ENCODE measurements around the gene NEU2. TPM values are rescaled to one million over a fixed set of nuclear protein-coding genes. Genes with fewer than 3 reads are reported as not detected.

The NEU2 gene
- total RNA-seq, 2 experiments from 2014 or later: not detected

GRCh38 chr2:233062451-233062850, 30.0 kb downstream of the NEU2 start:
- Mint-ChIP-seq H3K27me3 (no peaks in the 10 kb centered on the region), H3K9me3 (no peaks in the 10 kb centered on the region), H3K36me3 (ENCODE audit: low read depth) (peaks cover 71% of the 10 kb centered on the region), H3K4me3 (peak overlapping the region; percentile 90), H3K4me1 (ENCODE audit: low read depth) (peaks cover 63% of the 10 kb centered on the region), H3K27ac (peak overlapping the region; percentile 95)
- peak overlapping the region; percentile 53 to 91 for H3K27ac ChIP-seq (ENCODE audit: low read depth in 1 of 2, low read length in 2 of 2)
- H3K36me3 ChIP-seq (ENCODE audit: insufficient read depth, low read length): peaks cover 38% of the 10 kb centered on the region
- intact Hi-C loops (cut with DNase I, micrococcal nuclease): loop anchor here (5.0 to 10.0 kb wide), 2 partner anchors 52 to 190 kb away; partner anchors contain the start of gene ATG16L1 (in 1 of the 2)
- CTCF ChIA-PET: interaction anchor here (3.0 to 3.6 kb wide), 3 partner anchors 8 to 22 kb away, joined by 7 to 37 read pairs (median 10); no protein-coding TSS in a partner anchor
- no peak for TF ChIP-seq CTCF (IDR thresholded peaks at IDR 0.05)
- DNase-seq (no peak), ATAC-seq (ENCODE audit: poor library complexity) (no peak)
- H3K4me3 ChIP-seq (ENCODE audit: low read length): peak overlapping the region; percentile 97
- H3K4me1 ChIP-seq (ENCODE audit: insufficient read depth, low read length): peaks cover 69% of the 10 kb centered on the region
- POLR2A ChIA-PET: interaction anchor here (2.6 to 6.8 kb wide), 2 partner anchors 18 to 188 kb away, joined by 8 to 190 read pairs; partner anchors contain the start of gene ATG16L1
- no peaks in the 10 kb centered on the region for H3K9me3 ChIP-seq (ENCODE audit: control insufficient read depth in 1 of 2, insufficient read depth in 1 of 2, low read length in 2 of 2)
- H3K27me3 ChIP-seq (ENCODE audit: control insufficient read depth in 1 of 2, insufficient read depth in 2 of 2, low read length in 2 of 2): no peaks in the 10 kb centered on the region

- H3K36me3 Mint-ChIP-seq (ENCODE audit: low read depth): peaks cover 74% of the 10 kb centered on the region
- no peak for ATAC-seq (ENCODE audit: poor library complexity)
- DNase-seq: peak in 2 of 14 experiments; percentile 25 to 35
- H3K4me1 Mint-ChIP-seq (ENCODE audit: low read depth): peaks cover 65% of the 10 kb centered on the region
- no peaks in the 10 kb centered on the region for H3K9me3 Mint-ChIP-seq
- peak overlapping the region; percentile 97 for H3K4me3 ChIP-seq (ENCODE audit: low read length)
- peaks cover 72% of the 10 kb centered on the region for H3K4me1 ChIP-seq (ENCODE audit: insufficient read depth, low read length)
- H3K4me3 Mint-ChIP-seq: peak overlapping the region; percentile 90
- no peak for TF ChIP-seq CTCF (IDR thresholded peaks at IDR 0.05)
- no peaks in the 10 kb centered on the region for H3K9me3 ChIP-seq (ENCODE audit: control insufficient read depth in 1 of 2, insufficient read depth in 1 of 2, low read length in 2 of 2)
- POLR2A ChIA-PET: interaction anchor here (0.6 to 6.8 kb wide), 3 partner anchors 11 to 18 kb away, joined by 3 to 190 read pairs (median 4); no protein-coding TSS in a partner anchor
- peaks cover 42% of the 10 kb centered on the region for H3K36me3 ChIP-seq (ENCODE audit: insufficient read depth, low read length)
- H3K27ac ChIP-seq (ENCODE audit: low read depth in 1 of 2, low read length in 2 of 2): peak overlapping the region; percentile 39 to 91
- CTCF ChIA-PET: interaction anchor here (3.0 to 3.6 kb wide), 2 partner anchors 9 to 17 kb away, joined by 7 to 37 read pairs; no protein-coding TSS in a partner anchor
- H3K27me3 ChIP-seq (ENCODE audit: control insufficient read depth in 1 of 2, insufficient read depth in 2 of 2, low read length in 2 of 2): no peaks in the 10 kb centered on the region
- no peaks in the 10 kb centered on the region for H3K27me3 Mint-ChIP-seq
- intact Hi-C loops (cut with DNase I, micrococcal nuclease): loop anchor here (5.0 to 10.0 kb wide), 2 partner anchors 52 to 189 kb away; partner anchors contain the start of gene ATG16L1 (in 1 of the 2)
- H3K27ac Mint-ChIP-seq: peak overlapping the region; percentile 95
Measured at GRCh38 chr2:233062946-233063268, 30.4 kb downstream of the NEU2 start.

- H3K9me3 Mint-ChIP-seq: no peaks in the 10 kb centered on the region
- DNase-seq (peak in 3 of 14 experiments; percentile 48 to 64 (median 52)), ATAC-seq (ENCODE audit: poor library complexity) (no peak)
- peak overlapping the region; percentile 97 for H3K4me3 ChIP-seq (ENCODE audit: low read length)
- H3K27me3 ChIP-seq (ENCODE audit: control insufficient read depth in 1 of 2, insufficient read depth in 2 of 2, low read length in 2 of 2): no peaks in the 10 kb centered on the region
- peaks cover 44% of the 10 kb centered on the region for H3K36me3 ChIP-seq (ENCODE audit: insufficient read depth, low read length)
- peak overlapping the region; percentile 90 for H3K4me3 Mint-ChIP-seq
- H3K9me3 ChIP-seq (ENCODE audit: control insufficient read depth in 1 of 2, insufficient read depth in 1 of 2, low read length in 2 of 2): no peaks in the 10 kb centered on the region
- H3K36me3 Mint-ChIP-seq (ENCODE audit: low read depth): peaks cover 74% of the 10 kb centered on the region
- H3K27ac Mint-ChIP-seq: peak overlapping the region; percentile 95
- TF ChIP-seq CTCF (IDR thresholded peaks at IDR 0.05): no peak
- POLR2A ChIA-PET: interaction anchor here (0.6 to 6.8 kb wide), 4 partner anchors 11 to 36 kb away, joined by 3 to 190 read pairs (median 4); no protein-coding TSS in a partner anchor
- peak overlapping the region; percentile 39 to 91 for H3K27ac ChIP-seq (ENCODE audit: low read depth in 1 of 2, low read length in 2 of 2)
- H3K27me3 Mint-ChIP-seq: no peaks in the 10 kb centered on the region
- intact Hi-C loops (cut with DNase I, micrococcal nuclease): loop anchor here (5.0 to 10.0 kb wide), 2 partner anchors 51 to 189 kb away; partner anchors contain the start of gene ATG16L1 (in 1 of the 2)
- H3K4me1 Mint-ChIP-seq (ENCODE audit: low read depth): peaks cover 64% of the 10 kb centered on the region
- CTCF ChIA-PET: interaction anchor here (3.0 kb wide), 1 partner anchor 9 kb away, joined by 7 read pairs; no protein-coding TSS in a partner anchor
- peaks cover 77% of the 10 kb centered on the region for H3K4me1 ChIP-seq (ENCODE audit: insufficient read depth, low read length)
Measured at GRCh38 chr2:233063269-233063975, 30.9 kb downstream of the NEU2 start.
